ENCODE measurements around the gene RAPGEF1. TPM values are rescaled to one million over a fixed set of nuclear protein-coding genes. Genes with fewer than 3 reads are reported as not detected.

Gene RAPGEF1
- total and polyA plus RNA-seq, 9 of the 15 experiments (the other 6 are each of a cell fraction or from before 2014, with no cell fraction given), result 0.06 to 44.1 (median 19.9) TPM

DNA sequence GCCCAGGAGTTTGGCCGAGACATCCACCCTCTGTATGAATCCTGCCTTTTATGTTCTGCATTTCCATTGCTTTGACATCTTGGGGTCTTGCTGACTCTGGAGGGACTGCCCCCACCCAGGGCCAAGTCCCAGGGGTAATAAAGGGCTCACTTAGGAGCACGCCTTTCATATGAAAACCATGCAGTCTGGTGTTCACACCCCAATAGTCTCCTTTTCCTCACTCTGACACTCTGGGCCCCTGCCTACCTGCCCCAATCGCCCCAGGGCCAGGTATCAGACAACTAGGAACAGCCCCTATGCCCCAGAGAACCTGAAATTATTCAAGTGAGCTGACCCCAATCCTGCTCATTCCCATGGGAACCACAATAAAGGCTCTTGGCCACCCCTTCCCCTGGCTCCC, 33.1 kb upstream of the RAPGEF1 start (continued):
- TF ChIP-seq POLR2AphosphoS2 (IDR thresholded peaks at IDR 0.05; ENCODE audit: low read length) (no peak), PCBP1 (IDR thresholded peaks at IDR 0.05; ENCODE audit: low read depth, low read length, poor library complexity, severe bottlenecking) (no peak), ZNF224 (CRISPR knock-in tag; IDR thresholded peaks at IDR 0.05) (no peak), DMBX1 (CRISPR knock-in tag; IDR thresholded peaks at IDR 0.05; ENCODE audit: borderline replicate concordance) (no peak)
- TF ChIP-seq, protein P1, sequence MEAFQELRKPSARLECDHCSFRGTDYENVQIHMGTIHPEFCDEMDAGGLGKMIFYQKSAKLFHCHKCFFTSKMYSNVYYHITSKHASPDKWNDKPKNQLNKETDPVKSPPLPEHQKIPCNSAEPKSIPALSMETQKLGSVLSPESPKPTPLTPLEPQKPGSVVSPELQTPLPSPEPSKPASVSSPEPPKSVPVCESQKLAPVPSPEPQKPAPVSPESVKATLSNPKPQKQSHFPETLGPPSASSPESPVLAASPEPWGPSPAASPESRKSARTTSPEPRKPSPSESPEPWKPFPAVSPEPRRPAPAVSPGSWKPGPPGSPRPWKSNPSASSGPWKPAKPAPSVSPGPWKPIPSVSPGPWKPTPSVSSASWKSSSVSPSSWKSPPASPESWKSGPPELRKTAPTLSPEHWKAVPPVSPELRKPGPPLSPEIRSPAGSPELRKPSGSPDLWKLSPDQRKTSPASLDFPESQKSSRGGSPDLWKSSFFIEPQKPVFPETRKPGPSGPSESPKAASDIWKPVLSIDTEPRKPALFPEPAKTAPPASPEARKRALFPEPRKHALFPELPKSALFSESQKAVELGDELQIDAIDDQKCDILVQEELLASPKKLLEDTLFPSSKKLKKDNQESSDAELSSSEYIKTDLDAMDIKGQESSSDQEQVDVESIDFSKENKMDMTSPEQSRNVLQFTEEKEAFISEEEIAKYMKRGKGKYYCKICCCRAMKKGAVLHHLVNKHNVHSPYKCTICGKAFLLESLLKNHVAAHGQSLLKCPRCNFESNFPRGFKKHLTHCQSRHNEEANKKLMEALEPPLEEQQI (IDR thresholded peaks at IDR 0.05), result no peak

DNA sequence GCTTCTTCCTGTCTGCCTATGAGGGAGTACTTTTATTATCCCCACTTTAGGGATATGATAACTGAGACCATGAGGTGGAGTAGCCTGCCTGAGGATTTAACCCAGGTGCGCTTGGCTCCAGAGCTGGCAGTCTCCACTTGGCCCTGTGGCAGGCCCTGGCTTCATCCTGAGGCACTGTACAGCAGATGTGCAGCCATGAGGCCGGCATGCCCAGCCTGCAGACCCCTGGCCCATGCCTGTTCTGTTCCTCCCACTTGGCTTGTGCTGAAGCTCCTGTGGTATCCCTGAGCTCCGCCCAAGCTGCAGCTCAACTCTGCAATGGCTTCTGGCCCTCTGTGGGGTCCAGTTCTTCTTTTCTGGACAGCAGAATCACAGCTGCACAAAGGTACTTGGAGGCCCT, 31.8 kb upstream of the RAPGEF1 start:
- intact Hi-C loops (cut with micrococcal nuclease) (no loop called here), in situ Hi-C loops (cut with MboI) (no loop called here)
- Histone ChIP-seq H3K9me1 (ENCODE audit: control insufficient read depth, insufficient read depth, low read length) (no peaks in the 10 kb centered on the region), H4K20me1 (replicated peaks; ENCODE audit: control insufficient read depth, insufficient read depth, low read length) (peaks cover 6% of the 10 kb centered on the region; the same call in 1 of the 2 replicates), H3K9ac (ENCODE audit: insufficient read depth in 1 of 2, low read depth in 2 of 2, low read length in 2 of 2) (no peak overlapping the region), H3K27ac (ENCODE audit: extremely low read depth, low read depth, low read length) (no peak overlapping the region), H3K79me2 (ENCODE audit: control insufficient read depth, insufficient read depth, low read length) (no peaks in the 10 kb centered on the region), H3K27me3 (ENCODE audit: control insufficient read depth in 2 of 2, insufficient read depth in 2 of 2, low read length in 2 of 2) (peaks cover 8 to 26% of the 10 kb centered on the region in 2 experiments; a peak in 4 of 5 replicates), H3K4me1 (replicated peaks in 1 of 2; ENCODE audit: control insufficient read depth in 2 of 2, insufficient read depth in 2 of 2, low read length in 2 of 2) (peaks cover 0 to 3% of the 10 kb centered on the region in 2 experiments; a peak in 2 of 5 replicates), H3K36me3 (ENCODE audit: control insufficient read depth, insufficient read depth, low read length) (no peaks in the 10 kb centered on the region), H3K9me3 (replicated peaks; ENCODE audit: control insufficient read depth, insufficient read depth, low read depth, low read length) (no peaks in the 10 kb centered on the region), H2AFZ (ENCODE audit: low read depth, low read length) (no peak overlapping the region), H3K4me3 (no peak overlapping the region), H3K4me2 (ENCODE audit: insufficient read depth, low read length) (no peak overlapping the region)
- ChIA-PET CTCF (ENCODE audit: low intra/inter-chr PET ratio) (interaction anchor here (0.6 kb wide), 1 partner anchor 105 kb away, joined by 3 read pairs; no protein-coding TSS in a partner anchor), POLR2A (no interaction called here)
- WGBS (ENCODE audit: insufficient coverage, low coverage, missing lambda C conversion rate), result 0% methylated on average over 3 of the region's 3 CpGs
- DNase-seq (ENCODE audit: extremely low read depth in 1 of 4, low spot score in 3 of 4), result no peak
- BruUV-seq (replicated peaks), result no TSS peak
- FAIRE-seq, result no peak
- TF ChIP-seq MCM3 (IDR thresholded peaks at IDR 0.05) (no peak), ETV5 (CRISPR knock-in tag; IDR thresholded peaks at IDR 0.05; ENCODE audit: low read depth) (no peak), ZNF282 (CRISPR knock-in tag; IDR thresholded peaks at IDR 0.05) (no peak), CEBPB (tag; IDR thresholded peaks at IDR 0.05) (no peak), BMI1 (IDR thresholded peaks at IDR 0.05; ENCODE audit: low read length) (no peak), GTF2F1 (IDR thresholded peaks at IDR 0.05; ENCODE audit: low read depth, low read length) (no peak), ARHGAP35 (IDR thresholded peaks at IDR 0.05; ENCODE audit: partially characterized antibody) (no peak)
- TF ChIP-seq, protein P2, sequence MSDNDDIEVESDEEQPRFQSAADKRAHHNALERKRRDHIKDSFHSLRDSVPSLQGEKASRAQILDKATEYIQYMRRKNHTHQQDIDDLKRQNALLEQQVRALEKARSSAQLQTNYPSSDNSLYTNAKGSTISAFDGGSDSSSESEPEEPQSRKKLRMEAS (CRISPR knock-in tag; IDR thresholded peaks at IDR 0.05), result no peak
- TF ChIP-seq, protein P3, sequence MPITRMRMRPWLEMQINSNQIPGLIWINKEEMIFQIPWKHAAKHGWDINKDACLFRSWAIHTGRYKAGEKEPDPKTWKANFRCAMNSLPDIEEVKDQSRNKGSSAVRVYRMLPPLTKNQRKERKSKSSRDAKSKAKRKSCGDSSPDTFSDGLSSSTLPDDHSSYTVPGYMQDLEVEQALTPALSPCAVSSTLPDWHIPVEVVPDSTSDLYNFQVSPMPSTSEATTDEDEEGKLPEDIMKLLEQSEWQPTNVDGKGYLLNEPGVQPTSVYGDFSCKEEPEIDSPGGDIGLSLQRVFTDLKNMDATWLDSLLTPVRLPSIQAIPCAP (CRISPR knock-in tag; IDR thresholded peaks at IDR 0.05; ENCODE audit: borderline replicate concordance), result no peak
- TF ChIP-seq, protein P4, sequence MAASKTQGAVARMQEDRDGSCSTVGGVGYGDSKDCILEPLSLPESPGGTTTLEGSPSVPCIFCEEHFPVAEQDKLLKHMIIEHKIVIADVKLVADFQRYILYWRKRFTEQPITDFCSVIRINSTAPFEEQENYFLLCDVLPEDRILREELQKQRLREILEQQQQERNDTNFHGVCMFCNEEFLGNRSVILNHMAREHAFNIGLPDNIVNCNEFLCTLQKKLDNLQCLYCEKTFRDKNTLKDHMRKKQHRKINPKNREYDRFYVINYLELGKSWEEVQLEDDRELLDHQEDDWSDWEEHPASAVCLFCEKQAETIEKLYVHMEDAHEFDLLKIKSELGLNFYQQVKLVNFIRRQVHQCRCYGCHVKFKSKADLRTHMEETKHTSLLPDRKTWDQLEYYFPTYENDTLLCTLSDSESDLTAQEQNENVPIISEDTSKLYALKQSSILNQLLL (CRISPR knock-in tag; IDR thresholded peaks at IDR 0.05; ENCODE audit: borderline replicate concordance), result no peak
- TF ChIP-seq, protein P5, sequence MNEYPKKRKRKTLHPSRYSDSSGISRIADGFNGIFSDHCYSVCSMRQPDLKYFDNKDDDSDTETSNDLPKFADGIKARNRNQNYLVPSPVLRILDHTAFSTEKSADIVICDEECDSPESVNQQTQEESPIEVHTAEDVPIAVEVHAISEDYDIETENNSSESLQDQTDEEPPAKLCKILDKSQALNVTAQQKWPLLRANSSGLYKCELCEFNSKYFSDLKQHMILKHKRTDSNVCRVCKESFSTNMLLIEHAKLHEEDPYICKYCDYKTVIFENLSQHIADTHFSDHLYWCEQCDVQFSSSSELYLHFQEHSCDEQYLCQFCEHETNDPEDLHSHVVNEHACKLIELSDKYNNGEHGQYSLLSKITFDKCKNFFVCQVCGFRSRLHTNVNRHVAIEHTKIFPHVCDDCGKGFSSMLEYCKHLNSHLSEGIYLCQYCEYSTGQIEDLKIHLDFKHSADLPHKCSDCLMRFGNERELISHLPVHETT (CRISPR knock-in tag; conservative IDR thresholded peaks at IDR 0.05 in 1 of 2, IDR thresholded peaks at IDR 0.05 in 1 of 2), result no peak
- ATAC-seq, result no peak
